GM19438 (cell line): ENCODE data around the gene PCED1B.
A peak's percentile ranks its signal among the peaks of the same experiment; 100 is the strongest.

ENCODE experiments used
- ATAC-seq: cut with Tn5 transposase; IDR thresholded peaks from one replicate; pipeline ENCODE4 v1.9.1; 2021; ENCODE audit warnings: low read depth; ENCODE audit not compliant: unreplicated experiment

Gene PCED1B

DNA sequence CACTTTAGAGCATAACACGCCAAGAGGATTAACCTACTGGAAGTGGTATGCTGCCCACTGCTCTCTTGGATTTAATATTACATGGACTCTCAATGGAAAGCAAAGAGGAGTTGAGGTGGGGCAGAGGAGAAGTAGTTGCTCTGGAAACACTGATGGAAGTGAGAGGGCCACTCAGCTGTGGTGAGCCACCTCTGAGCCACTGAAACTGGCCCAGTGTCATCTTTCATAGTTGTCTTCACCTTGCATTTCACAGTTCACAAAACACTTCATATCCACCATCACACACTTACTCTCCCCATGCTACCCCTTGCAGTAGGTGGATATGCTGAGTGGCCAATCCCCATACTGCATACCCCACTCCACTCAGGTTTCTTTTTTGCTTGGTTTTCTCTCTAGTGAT, 12.2 kb upstream of the PCED1B start:
- ATAC-seq, result no peak

DNA sequence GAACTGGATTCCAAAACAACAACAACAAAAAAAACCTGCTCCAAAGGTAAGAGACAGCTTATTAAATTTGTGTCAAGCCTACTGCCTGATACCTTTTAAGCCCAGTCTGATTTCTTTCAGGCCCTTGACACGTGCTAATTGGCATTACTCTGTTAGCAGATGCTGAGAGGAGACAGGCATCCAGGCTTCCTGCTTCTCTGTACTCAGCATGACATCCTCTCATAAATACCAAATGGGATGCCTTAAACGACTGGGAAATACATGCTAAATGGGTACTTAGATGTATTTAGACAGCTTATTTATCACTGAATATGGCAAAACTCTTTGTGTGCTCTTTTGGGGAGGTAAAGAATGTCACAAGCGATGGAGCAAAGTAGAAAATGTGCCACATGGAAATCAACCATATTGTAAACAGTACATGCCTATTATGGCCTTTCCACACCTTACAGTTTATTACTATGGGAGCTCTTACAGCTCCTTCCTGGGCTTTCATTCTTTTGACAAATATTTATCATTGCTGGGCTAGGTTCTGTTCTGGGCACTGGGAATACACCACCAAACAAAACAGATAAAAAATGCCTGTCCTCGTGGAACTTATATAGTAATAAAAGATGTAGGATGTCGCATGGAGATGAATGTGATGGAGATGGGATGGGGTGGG, 11.5 kb upstream of the PCED1B start:
- no peak for ATAC-seq

DNA sequence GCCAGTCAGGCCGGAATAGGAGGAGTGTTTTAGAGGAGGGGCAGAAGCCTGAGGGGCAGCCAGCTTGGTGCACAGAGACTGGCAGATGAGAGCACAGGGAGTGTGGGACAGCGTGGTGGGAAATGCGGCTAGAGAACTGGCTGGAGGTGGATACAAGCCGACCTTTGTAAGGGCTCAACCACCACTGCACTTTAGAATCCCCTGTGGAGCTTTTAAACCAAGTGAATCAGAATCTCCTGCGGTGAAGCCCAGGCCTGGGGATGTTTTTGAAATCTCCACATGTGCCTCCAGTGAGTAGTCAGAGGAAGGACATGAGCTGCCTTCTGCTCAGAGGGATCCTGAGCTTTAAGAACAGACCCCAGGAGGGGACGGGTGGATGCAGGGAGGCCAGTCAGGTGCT, 10.9 kb upstream of the PCED1B start:
- ATAC-seq, result no peak

DNA sequence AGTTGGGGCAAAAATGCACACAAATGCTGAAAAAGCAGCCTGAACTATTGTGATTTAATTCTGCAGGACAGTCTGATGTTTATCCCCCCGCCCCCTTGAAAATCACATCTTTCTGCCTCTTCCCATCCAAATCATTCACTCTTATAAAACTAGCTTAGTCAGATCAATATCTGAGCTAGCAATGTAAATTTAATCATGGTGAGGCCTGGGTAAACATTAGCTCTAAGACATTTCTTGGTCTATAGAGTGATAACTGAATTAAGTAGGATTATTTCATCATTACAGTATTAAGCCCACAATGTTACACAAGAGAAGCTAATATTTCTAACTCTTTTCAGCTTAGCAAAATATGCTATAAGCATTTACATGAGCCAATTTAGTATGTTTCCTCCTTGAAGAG, 9.1 kb upstream of the PCED1B start:
- no peak for ATAC-seq

DNA sequence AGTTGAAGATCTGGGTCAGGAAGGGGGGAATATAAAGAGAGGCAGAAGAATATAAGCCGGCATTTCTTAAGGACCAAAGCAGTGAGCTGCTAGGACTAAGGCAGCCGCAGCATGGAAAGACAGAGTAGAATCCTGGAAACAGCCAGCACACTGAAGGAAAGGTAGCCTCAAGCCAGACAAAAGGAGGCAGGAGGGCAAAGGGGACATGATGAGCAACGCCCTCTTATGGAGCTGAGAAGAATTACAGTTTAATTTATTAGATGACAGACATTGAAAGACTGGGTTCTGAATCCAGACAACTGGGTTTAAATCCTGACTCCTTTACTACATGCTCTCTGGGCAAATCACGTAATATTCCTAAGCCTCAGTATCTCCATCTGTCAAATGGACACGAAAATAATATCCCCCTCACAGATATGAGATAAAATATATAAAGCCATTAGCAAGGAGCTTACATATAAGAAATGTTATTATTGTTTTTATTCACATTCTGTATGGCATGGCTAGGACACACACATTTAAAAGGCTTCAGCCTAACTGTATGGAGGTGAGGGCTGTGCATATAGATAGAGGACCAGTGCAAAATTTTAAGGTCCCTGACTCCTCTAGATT, 8.1 kb upstream of the PCED1B start:
- no peak for ATAC-seq

DNA sequence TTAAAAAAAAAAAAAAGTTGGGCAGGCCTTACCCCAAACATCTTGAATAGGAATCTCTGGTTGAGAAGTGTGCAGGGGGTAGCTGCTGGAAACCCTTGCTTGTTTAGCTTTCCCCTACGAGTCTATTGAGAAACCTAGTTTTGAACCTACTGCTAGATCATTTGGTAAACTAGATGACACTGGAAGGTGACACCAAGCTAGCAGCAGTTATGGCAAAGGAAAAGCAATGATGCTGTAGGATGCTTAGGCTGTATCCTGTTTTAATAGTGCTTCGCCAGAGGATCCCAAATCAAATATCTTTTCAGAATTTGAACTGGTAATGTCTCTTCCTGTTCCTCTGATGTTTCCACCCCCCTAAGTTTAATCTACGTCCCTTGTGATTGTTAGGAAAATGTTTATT, 5.5 kb upstream of the PCED1B start:
- no peak for ATAC-seq

DNA sequence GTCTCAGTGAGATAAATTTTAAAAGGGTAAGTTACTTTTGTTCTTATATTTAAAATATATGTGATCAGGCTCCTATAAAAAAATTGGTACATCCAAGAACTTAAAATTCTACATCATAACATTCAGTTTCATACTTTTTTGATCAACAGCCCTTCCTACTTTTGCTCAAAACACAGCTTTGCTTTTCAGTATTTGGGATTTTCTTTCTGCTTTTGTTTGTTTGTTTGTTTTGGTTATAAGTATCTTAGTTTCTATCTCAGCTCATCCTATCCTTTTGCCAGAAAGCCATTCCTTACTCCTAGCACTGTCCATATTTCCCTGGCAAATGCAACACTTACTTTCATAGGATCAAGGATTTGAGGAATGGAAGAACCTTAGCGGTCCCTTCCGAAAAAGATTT, 4.7 kb upstream of the PCED1B start:
- no peak for ATAC-seq

DNA sequence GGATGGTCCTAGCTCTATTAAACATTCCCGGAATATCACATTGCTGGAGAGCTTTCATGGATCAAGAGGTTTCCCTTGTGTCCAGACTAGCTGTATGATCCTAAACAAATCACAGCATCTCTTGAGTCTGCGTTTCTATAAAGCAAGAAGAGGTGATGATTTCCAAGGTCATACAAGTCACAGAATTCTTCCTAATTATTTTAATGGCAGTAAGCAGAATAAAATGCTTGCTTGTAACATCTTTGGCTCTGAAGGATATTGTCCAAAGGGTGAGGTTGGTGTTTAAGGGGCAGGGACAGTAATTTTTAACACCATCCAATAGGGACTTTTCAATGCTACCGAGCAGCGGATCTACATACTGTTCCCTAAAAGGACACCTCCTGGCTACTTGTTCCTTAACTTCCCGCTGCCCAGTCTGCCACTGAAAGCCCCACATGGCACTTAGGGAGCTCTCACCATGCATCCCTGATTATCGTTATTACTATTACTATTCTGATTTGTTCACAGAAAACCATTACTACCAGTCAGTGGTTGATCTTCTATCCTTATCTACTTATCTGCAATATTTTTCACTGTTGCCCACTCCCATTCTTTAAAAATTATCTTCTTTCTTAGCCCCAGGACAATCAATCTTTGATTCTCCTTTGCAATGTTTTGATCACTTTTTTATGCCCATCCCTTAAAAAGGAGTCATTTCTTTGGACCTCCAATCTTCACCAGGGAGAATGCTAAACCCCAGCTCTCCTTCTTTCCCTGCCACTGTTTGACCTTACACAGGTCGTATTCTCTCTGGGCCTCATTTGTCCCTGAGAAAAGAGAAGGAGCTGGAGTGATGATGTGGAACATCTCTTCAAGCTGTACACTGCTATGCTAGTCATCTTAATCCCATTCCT, 4.0 kb upstream of the PCED1B start:
- ATAC-seq, result no peak

DNA sequence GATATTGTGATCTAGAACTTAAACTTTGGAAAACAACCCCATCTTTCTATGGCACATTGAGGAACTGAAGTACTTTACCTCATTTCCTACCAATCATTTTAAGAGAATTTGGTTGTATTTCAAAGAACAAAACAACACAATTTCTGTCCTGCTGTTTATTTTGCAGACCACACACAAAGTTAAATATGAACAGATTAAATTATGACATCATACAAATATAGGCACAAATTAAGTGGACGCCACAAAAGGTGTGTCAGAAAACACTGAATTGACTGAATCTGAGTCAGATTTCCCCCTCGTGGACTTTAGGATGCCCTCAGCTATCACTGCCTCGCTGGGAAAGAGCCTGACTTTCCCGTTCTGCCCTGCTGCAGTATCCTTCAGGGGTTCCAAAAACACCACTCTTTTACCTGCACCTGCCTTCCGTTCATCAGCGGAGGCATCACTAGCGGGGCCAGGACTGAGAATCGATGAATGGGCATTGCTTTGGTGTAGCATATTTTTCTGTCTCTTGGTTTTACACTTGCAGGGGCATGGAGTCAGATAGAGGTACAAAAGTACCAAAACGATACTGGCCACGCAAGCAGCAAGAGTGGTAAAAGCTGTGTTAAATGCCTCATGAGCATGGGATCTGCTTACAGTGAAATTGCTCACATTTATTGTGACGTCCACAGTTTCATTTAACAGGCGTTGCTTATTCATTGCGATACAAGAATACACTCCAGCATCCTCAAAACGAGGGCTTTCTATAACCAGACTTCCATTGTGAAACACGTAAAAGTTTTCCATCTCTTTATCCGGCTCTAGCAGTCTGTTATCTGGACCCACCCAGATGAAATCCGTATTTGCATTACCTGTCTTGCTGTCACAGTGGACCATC, 2.0 kb upstream of the PCED1B start:
- ATAC-seq, result no peak

DNA sequence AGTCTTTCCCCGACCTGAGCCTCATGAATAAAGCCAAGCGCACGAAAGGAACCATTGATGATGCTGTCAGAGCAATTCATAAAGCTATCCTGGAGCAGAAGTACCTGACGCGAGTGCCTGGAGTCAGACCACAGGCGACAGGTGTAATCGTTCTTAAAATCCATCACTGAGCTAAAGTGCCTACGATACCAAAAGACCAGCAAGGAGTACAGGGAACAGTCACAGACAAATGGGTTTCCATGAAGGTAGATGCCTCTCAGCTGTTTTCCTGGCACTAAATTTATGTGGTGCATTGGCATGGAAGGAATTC, 1.4 kb upstream of the PCED1B start:
- ATAC-seq, result no peak

DNA sequence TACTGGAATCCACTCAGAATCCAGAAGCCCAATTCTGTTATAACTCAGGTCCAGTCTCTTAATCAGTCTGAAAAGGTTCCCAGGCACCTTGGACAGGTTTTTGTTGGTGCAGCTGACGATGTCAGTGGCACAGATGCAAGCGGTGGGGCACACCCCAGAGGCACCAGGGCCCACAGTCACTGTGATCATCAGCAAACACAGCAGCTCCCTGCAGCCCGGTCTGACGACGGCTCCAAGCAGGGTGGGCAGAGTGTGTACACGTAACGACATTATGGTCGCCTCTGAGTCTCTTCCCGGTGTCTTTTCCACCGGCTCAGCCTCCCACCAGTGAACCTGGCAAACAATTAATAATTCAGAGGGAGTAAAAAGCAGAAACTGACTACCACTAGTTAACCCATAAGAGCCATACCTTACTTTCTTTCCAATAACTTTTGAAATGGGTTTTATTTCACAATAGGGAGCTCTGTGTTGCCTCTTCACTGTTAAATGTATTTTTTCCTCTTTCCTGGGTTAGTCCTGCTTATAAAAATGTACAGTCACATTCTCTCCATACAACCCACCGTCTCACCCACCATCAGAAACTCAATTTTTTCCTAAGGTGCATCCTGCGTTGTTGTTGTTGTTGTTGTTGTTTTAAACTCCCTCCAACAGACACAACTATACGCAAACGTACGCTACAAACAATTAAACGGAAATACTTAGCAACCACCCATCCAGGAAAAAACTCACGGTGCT, 521 bp upstream of the PCED1B start:
- ATAC-seq, result no peak

DNA sequence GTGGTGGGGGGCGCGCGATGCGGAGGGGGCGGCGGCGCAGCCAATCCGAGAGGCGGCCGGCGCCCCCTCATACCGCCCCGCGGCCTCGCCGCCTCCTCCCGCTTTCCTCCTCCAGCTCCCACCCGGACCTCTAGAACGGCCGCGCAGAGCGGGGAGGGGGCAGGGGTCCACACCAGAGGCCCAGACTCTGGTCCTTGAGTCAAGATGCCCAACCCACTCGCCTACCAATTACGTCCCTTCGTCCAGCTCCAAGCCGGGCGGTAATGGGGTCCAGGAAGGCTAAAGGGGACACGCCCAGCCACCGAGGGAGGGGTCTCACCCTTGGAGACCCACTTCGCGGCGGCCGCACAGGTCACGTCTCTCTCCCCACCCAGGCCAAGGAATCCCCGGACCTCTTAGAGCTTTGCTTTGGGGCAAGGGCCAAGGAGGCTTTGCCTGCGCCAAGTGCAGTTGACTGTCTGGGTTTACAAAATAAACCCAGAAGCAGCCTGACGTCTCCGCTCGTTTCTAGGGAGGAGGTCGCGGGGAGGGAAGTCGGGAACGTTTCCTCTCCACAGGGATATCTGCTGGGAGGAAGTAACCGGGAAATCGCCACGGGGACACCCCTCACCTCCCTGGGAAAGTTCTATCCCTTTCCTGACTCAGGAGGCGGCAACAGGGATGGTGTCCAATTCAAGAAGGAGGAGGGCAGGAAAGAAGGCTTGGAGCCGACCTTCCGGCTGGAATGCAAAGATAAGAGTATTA, 732 bp downstream of the PCED1B start:
- peak; percentile 17 for ATAC-seq

DNA sequence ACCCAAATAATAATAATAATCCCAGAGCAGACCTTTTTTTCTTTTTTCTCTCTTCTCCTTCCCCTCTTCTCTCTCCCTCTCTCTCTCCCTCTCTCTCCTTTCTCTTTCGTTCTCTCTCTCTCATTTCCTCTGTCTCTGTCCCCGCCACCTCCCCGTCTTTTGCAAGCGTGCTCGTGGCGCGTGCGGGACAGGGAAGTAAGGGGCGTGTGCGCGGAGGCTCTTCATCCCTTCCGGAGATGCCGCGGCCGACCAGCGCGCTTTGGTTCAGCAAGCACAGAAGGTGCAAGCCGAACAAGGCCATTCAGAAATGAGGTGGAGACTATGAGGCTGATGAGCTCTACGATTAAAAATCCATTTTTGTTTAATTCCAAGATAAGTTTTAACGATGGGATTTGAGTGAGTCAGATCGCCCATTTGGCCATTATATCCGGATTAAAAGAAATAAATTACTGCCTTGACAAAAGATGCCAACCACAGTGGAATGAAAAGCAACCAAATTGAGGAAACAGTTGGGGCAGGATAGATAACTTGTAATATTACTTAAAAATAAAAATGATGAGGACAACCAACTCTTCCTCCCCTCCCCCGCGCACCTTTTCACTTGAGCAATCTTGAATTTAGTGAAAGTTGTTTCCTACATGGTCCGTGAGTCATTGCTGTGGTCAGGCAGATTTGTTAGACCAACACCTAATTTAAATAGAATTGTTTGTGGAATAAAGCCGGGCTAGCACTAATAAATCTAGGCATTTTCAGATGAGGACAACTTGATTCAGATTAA, 1.5 kb downstream of the PCED1B start:
- ATAC-seq, result no peak

DNA sequence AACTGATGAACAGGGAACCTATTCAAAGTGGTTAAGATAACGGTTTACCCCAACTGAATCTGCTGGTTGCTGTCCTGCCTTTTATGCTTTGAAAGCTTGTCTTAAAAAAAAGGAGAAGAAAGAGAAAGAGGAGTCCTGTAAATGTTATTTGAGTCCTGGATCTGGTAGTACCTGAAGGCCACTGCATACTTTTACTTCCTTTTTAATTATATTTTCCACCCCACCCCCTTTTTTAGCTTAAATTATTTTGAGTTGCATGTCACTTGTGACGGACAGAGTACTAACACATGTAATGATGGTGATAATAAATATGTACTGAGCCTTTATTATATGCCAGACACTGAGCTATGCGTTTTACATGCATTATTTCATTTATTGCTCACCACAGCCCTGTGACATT, 2.9 kb downstream of the PCED1B start:
- ATAC-seq, result no peak

DNA sequence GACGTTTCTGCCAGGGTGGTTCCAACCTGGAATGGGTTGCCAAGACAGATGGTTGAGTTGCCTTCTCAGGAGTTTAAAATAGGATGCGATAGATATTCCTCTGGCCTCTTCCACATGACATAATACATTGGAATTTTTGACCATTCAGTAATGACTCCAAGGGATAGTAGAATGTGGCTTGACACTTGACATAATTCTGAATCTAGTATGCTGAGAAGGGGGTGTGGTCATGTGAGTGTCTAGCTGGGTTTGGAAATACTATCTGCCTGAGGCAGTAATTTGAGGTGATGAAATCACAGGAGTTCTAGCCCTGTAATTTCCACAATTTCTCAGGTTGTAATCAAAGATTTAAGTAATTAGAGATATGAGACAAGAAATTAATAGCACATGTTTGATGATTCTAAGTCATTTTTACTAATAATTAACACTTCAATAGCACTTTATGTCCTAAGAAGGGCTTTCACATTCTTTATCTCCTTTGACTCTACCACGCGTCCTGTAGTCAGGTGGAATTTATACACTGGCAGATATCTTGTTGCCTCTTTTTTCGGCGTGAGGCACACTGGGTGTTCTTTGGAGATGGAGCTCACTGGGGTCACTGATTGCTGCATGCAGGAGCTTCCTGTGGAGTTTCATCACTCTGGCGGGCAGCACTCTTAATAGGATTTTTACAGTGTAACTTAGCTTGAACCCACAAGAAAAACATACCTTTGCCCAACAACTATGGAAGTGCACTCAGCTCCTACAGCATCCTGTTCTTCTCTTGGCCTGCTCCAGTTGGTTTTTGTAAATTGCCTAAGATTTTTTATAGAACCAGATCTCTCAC, 3.6 kb downstream of the PCED1B start:
- no peak for ATAC-seq

DNA sequence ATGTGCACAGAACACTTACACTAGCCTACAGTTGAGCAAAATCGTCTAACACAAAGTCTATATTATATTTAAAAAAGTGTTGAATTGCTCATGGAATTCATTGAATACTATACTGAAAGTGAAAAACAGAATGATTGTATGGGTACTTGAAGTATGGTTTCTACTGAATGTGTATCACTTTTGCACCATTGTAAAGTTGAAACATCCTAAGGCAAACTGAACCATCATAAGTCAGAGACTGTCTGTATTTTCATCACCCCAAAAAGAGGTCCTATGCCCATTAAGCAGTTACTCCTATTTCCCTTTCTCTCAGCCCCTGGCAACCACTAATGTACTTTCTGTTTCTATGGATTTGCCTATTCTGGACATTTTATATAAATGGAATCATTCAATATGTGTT, 4.8 kb downstream of the PCED1B start:
- ATAC-seq, result no peak

DNA sequence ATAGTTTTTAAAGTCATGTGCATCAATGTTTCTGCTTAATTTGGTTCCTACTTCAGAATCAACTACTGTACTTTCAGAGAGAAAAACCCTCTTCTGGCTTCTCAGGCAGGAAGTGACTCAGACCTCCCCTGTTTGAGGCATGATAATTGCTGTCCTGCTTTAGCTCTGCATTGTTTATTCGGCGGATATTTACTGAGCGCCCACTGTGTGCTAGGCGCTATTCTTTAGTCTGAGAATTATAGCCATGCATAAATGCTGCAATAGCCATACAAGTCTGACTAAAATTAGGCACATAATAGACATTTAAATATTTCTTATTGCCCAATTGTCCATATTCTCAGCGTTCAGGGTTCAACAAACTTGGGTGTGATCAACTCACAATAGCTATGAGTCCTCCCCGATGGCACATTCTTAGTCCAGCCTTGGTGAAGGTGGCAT, 6.4 kb downstream of the PCED1B start:
- no peak for ATAC-seq

DNA sequence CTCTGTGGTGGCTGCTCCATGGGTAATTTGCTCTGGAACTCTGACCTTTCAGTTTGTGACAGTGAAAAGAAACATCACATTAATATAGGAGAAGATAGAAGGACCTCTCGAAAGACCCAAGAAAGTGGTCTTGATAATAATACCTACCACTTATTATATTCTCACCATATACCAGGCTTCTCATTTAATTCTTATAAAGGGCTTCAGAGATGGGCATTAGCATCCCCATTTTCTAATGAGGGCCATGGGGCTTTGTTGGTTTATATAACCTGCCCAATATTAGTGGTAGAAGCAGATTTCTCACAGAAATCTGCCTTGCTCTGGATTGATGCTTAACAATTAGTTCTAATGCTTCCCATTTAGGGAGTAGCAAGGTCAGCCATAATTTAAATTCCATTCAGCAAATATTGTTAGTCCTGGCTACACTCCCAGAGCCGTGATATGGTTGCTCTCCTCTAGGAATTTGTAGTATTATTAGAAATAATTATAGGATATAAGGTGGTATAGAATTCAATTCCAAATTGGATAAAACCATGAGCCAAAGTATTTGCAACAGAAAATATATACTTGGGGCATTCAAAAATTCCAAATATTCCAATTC, 7.8 kb downstream of the PCED1B start:
- ATAC-seq, result no peak
